Ishikawa (cell line): ENCODE measurements around the gene COL10A1.

Experiments used
- CEBPB ChIP-seq: IDR thresholded peaks from 2 replicates; pipeline ENCODE4 v1.6.1; 2012
- CREB1 ChIP-seq: IDR thresholded peaks from 2 replicates; pipeline ENCODE4 v1.6.1; 2012; ENCODE audit warnings: low read depth
- EGR1 ChIP-seq: IDR thresholded peaks from 2 replicates; pipeline ENCODE4 v1.6.1; 2012
- EP300 ChIP-seq: IDR thresholded peaks from 2 replicates; pipeline ENCODE4 v1.6.1; 2012; ENCODE audit warnings: borderline replicate concordance
- FOXM1 ChIP-seq: IDR thresholded peaks from 2 replicates; pipeline ENCODE4 v1.6.1; 2012; ENCODE audit warnings: low read depth, borderline replicate concordance
- NFIC ChIP-seq: IDR thresholded peaks from 2 replicates; pipeline ENCODE4 v1.6.1; 2012
- RAD21 ChIP-seq: IDR thresholded peaks from 2 replicates; pipeline ENCODE4 v1.6.1; 2012; ENCODE audit warnings: low read depth
- REST ChIP-seq: IDR thresholded peaks from 2 replicates; pipeline ENCODE4 v1.6.1; 2012; ENCODE audit warnings: low read depth, mild to moderate bottlenecking
- TAF1 ChIP-seq: IDR thresholded peaks from 2 replicates; pipeline ENCODE4 v1.6.1; 2012; ENCODE audit warnings: low read depth, mild to moderate bottlenecking
- TCF12 ChIP-seq: IDR thresholded peaks from 2 replicates; pipeline ENCODE4 v1.6.1; 2012; ENCODE audit warnings: low read depth
- TEAD4 ChIP-seq: IDR thresholded peaks from 2 replicates; pipeline ENCODE4 v1.6.1; 2012
- YY1 ChIP-seq: IDR thresholded peaks from 2 replicates; pipeline ENCODE4 v1.6.1; 2012; ENCODE audit warnings: low read depth
- ZBTB7A ChIP-seq: IDR thresholded peaks from 2 replicates; pipeline ENCODE4 v1.6.1; 2012; ENCODE audit warnings: low read depth
- TF ChIP-seq, protein P1 (sequence below): IDR thresholded peaks from 2 replicates; pipeline ENCODE4 v1.6.1; 2012
- TF ChIP-seq, protein P2 (sequence below): IDR thresholded peaks from 2 replicates; pipeline ENCODE4 v1.6.1; 2012

COL10A1 gene

GRCh38 chr6:116136373-116136772, 10.4 kb upstream of the COL10A1 start:
- TF ChIP-seq, protein P1, sequence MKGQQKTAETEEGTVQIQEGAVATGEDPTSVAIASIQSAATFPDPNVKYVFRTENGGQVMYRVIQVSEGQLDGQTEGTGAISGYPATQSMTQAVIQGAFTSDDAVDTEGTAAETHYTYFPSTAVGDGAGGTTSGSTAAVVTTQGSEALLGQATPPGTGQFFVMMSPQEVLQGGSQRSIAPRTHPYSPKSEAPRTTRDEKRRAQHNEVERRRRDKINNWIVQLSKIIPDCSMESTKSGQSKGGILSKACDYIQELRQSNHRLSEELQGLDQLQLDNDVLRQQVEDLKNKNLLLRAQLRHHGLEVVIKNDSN: no peak
- TF ChIP-seq NFIC (no peak), TAF1 (no peak), EGR1 (no peak), FOXM1 (no peak), EP300 (no peak), TEAD4 (no peak), YY1 (no peak), ZBTB7A (no peak), RAD21 (no peak), REST (no peak), TCF12 (no peak), CREB1 (no peak), CEBPB (no peak)
- TF ChIP-seq, protein P2, sequence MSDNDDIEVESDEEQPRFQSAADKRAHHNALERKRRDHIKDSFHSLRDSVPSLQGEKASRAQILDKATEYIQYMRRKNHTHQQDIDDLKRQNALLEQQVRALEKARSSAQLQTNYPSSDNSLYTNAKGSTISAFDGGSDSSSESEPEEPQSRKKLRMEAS: no peak

DNA sequence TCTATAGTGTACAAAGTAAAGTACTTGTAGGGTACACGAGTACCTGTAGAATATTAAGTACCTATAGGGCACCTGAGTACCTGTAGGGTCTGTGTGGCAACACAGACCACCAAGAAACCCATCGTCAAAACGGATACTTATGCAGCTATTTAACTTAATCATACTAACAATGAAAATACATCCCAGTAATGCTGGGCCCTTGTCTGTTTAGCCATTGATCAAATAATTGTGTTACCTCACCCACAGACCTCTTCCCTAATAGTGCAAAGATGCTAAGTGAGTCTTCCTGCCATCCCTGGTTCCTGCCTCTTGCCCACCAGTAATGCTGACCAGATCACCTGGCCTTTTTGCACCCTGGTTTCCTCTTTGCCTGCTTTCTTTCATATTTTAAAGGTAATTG, 7.5 kb upstream of the COL10A1 start:
- TF ChIP-seq, protein P2: no peak
- no peak for TF ChIP-seq TEAD4
- TF ChIP-seq CEBPB: no peak
- no peak for TF ChIP-seq REST
- no peak for TF ChIP-seq YY1
- no peak for TF ChIP-seq NFIC
- TF ChIP-seq FOXM1: no peak
- no peak for TF ChIP-seq RAD21
- no peak for TF ChIP-seq EGR1

- TF ChIP-seq NFIC: no peak
- no peak for TF ChIP-seq CEBPB
- TF ChIP-seq ZBTB7A: no peak
- TF ChIP-seq TEAD4: no peak
- no peak for TF ChIP-seq TCF12
These were observed 2.0 kb upstream of the COL10A1 start for GRCh38 chr6:116127771-116128493.

DNA sequence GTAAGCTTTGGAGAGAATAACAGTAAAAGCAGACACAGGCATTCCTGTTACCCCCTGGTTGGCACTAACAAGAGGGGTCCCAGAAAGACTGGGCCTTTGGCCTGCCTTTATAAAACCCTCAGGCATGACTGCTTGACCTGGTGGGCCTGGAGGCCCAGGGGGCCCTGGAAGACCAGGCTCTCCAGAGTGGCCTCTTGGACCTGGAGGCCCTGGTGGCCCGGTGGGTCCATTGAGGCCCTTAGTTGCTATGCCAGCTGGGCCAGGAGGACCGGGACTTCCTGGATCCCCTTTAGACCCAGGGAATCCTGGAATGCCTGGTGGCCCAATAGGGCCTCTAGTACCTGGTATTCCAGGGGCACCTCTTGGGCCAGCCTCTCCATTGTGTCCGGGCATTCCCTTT, 5.5 kb downstream of the COL10A1 start:
- no peak for TF ChIP-seq REST
- TF ChIP-seq, protein P2: no peak
- no peak for TF ChIP-seq TAF1
- no peak for TF ChIP-seq FOXM1
- no peak for TF ChIP-seq EGR1
- TF ChIP-seq TCF12: no peak
- TF ChIP-seq, protein P1: no peak
- TF ChIP-seq EP300: no peak
- TF ChIP-seq YY1: no peak
- no peak for TF ChIP-seq CEBPB
- no peak for TF ChIP-seq NFIC
- no peak for TF ChIP-seq ZBTB7A
